HCT116 (cell line): Measurements from ENCODE around the gene RPL13.

Experiments
- POLR2AphosphoS5 ChIP-seq: IDR thresholded peaks from 2 replicates; pipeline ENCODE4 v1.6.1; 2011; ENCODE audit warnings: mild to moderate bottlenecking, low read depth, low read length, moderate library complexity
- RAD21 ChIP-seq: IDR thresholded peaks from 2 replicates; pipeline ENCODE4 v1.6.1; 2012; ENCODE audit warnings: low read depth, mild to moderate bottlenecking
- REST ChIP-seq: IDR thresholded peaks from 2 replicates; pipeline ENCODE4 v1.6.1; 2012; ENCODE audit warnings: low read depth

- TF ChIP-seq REST (no peak), RAD21 (no peak), POLR2AphosphoS5 (no peak)
These were observed 39.0 kb downstream of the RPL13 start for GRCh38 chr16:89599451-89599858.
